Measurements from ENCODE around the gene KNSTRN. TPM values are rescaled to one million over a fixed set of nuclear protein-coding genes. Genes with fewer than 3 reads are reported as not detected.

KNSTRN gene
- total RNA-seq, 2 experiments from 2014 or later: 2.8 to 3.0 TPM

- no peak for DNase-seq
- Histone ChIP-seq H3K27ac (ENCODE audit: low read depth in 1 of 2, low read length in 2 of 2) (no peak overlapping the region), H3K27me3 (ENCODE audit: control insufficient read depth in 1 of 2, insufficient read depth in 2 of 2, low read length in 2 of 2) (no peaks in the 10 kb centered on the region), H3K9me3 (ENCODE audit: control insufficient read depth in 1 of 2, insufficient read depth in 1 of 2, low read length in 2 of 2) (no peaks in the 10 kb centered on the region), H3K4me1 (ENCODE audit: insufficient read depth, low read length) (peaks cover 7% of the 10 kb centered on the region), H3K36me3 (ENCODE audit: insufficient read depth, low read length) (peaks cover 2% of the 10 kb centered on the region), H3K4me3 (ENCODE audit: low read length) (no peak overlapping the region)
- intact Hi-C loops (cut with DNase I, micrococcal nuclease): loop anchor here (5.0 to 10.0 kb wide), 3 partner anchors 210 to 740 kb away; no protein-coding TSS in a partner anchor
- Mint-ChIP-seq H3K4me3 (no peak overlapping the region), H3K27me3 (no peaks in the 10 kb centered on the region), H3K9me3 (no peaks in the 10 kb centered on the region), H3K27ac (no peak overlapping the region), H3K36me3 (ENCODE audit: low read depth) (peaks cover 7% of the 10 kb centered on the region), H3K4me1 (ENCODE audit: low read depth) (peaks cover 7% of the 10 kb centered on the region)
- no peak for TF ChIP-seq CTCF (IDR thresholded peaks at IDR 0.05)
- ChIA-PET POLR2A (no interaction called here), CTCF (interaction anchor here (1.2 kb wide), 1 partner anchor 80 kb away, joined by 8 read pairs; no protein-coding TSS in a partner anchor)
- no peak for ATAC-seq (ENCODE audit: poor library complexity)
These were observed 42.1 kb downstream of the KNSTRN start for GRCh38 chr15:40424483-40425115.

- Histone ChIP-seq H3K9me3 (ENCODE audit: control insufficient read depth in 1 of 2, insufficient read depth in 1 of 2, low read length in 2 of 2) (no peaks in the 10 kb centered on the region), H3K27me3 (ENCODE audit: control insufficient read depth in 1 of 2, insufficient read depth in 2 of 2, low read length in 2 of 2) (no peaks in the 10 kb centered on the region), H3K27ac (ENCODE audit: low read depth in 1 of 2, low read length in 2 of 2) (no peak overlapping the region), H3K36me3 (ENCODE audit: insufficient read depth, low read length) (peaks cover 2% of the 10 kb centered on the region), H3K4me3 (ENCODE audit: low read length) (no peak overlapping the region), H3K4me1 (ENCODE audit: insufficient read depth, low read length) (peaks cover 7% of the 10 kb centered on the region)
- Mint-ChIP-seq H3K36me3 (ENCODE audit: low read depth) (peaks cover 7% of the 10 kb centered on the region), H3K27ac (no peak overlapping the region), H3K9me3 (no peaks in the 10 kb centered on the region), H3K4me3 (no peak overlapping the region), H3K4me1 (ENCODE audit: low read depth) (peaks cover 7% of the 10 kb centered on the region), H3K27me3 (no peaks in the 10 kb centered on the region)
- DNase-seq (no peak), ATAC-seq (ENCODE audit: poor library complexity) (no peak)
- ChIA-PET CTCF (interaction anchor here (0.7 to 1.2 kb wide), 2 partner anchors 81 to 209 kb away, joined by 3 to 8 read pairs; no protein-coding TSS in a partner anchor), POLR2A (no interaction called here)
- TF ChIP-seq CTCF (IDR thresholded peaks at IDR 0.05): no peak
- intact Hi-C loops (cut with DNase I, micrococcal nuclease): loop anchor here in 1 of 2 experiments (10.0 kb wide), 2 partner anchors 211 to 741 kb away; no protein-coding TSS in a partner anchor
These were observed 43.2 kb downstream of the KNSTRN start for GRCh38 chr15:40425681-40426080.

- no peaks in the 10 kb centered on the region for H3K4me1 Mint-ChIP-seq (ENCODE audit: low read depth)
- ChIA-PET CTCF (no interaction called here), POLR2A (no interaction called here)
- H3K4me3 Mint-ChIP-seq: no peak overlapping the region
- no peaks in the 10 kb centered on the region for H3K27me3 Mint-ChIP-seq
- no peaks in the 10 kb centered on the region for H3K4me1 ChIP-seq (ENCODE audit: insufficient read depth, low read length)
- no peak overlapping the region for H3K4me3 ChIP-seq (ENCODE audit: low read length)
- no peaks in the 10 kb centered on the region for H3K27me3 ChIP-seq (ENCODE audit: control insufficient read depth in 1 of 2, insufficient read depth in 2 of 2, low read length in 2 of 2)
- H3K27ac Mint-ChIP-seq: no peak overlapping the region
- no peak for TF ChIP-seq CTCF (IDR thresholded peaks at IDR 0.05)
- H3K9me3 Mint-ChIP-seq: no peaks in the 10 kb centered on the region
- peaks cover 7% of the 10 kb centered on the region for H3K36me3 Mint-ChIP-seq (ENCODE audit: low read depth)
- H3K36me3 ChIP-seq (ENCODE audit: insufficient read depth, low read length): peaks cover 2% of the 10 kb centered on the region
- DNase-seq (no peak), ATAC-seq (ENCODE audit: poor library complexity) (no peak)
- H3K9me3 ChIP-seq (ENCODE audit: control insufficient read depth in 1 of 2, insufficient read depth in 1 of 2, low read length in 2 of 2): no peaks in the 10 kb centered on the region
- H3K27ac ChIP-seq (ENCODE audit: low read depth in 1 of 2, low read length in 2 of 2): no peak overlapping the region
- intact Hi-C loops (cut with DNase I, micrococcal nuclease): loop anchor here in 1 of 2 experiments (10.0 kb wide), 2 partner anchors 212 to 742 kb away; no protein-coding TSS in a partner anchor
These were observed 44.7 kb downstream of the KNSTRN start for GRCh38 chr15:40427188-40427587.
